GM12891 (cell line): Measurements from ENCODE around the gene FARP2.
"Not testable (repeated sequence)": the region's sequence is repeated elsewhere in the genome, so short reads cannot be mapped to it uniquely, and the experiment has no call there.

ENCODE experiments used
- DNase-seq: peaks from one replicate; pipeline ENCODE4 v3.0.0; 2011; ENCODE audit warnings: low spot score; ENCODE audit not compliant: insufficient read length
- FAIRE-seq: peaks from 2 replicates; lab custom pipeline; 2011; peaks lifted over from hg19 to GRCh38; lab: Jason Lieb, UNC
- PAX5 ChIP-seq: IDR thresholded peaks from 2 replicates; pipeline ENCODE4 v1.6.1; 2011; ENCODE audit warnings: low read length, moderate library complexity, mild to moderate bottlenecking; ENCODE audit not compliant: insufficient read depth, severe bottlenecking
- POLR2A ChIP-seq: IDR thresholded peaks from 2 replicates; pipeline ENCODE4 v1.6.1; 2011; ENCODE audit warnings: low read depth, low read length, control low read depth
- POLR2AphosphoS5 ChIP-seq: IDR thresholded peaks from 2 replicates; pipeline ENCODE4 v1.6.1; 2011; ENCODE audit warnings: low read depth, low read length, control low read depth
- POU2F2 ChIP-seq: IDR thresholded peaks from 2 replicates; pipeline ENCODE4 v1.6.1; 2011; ENCODE audit warnings: low read depth, mild to moderate bottlenecking, control low read depth, low read length, moderate library complexity
- SPI1 ChIP-seq: IDR thresholded peaks from 2 replicates; pipeline ENCODE4 v1.6.1; 2011; ENCODE audit warnings: low read depth, low read length, control low read depth
- TAF1 ChIP-seq: IDR thresholded peaks from 2 replicates; pipeline ENCODE4 v1.6.1; 2011; ENCODE audit warnings: low read depth, low read length, control low read depth

The FARP2 gene

DNA sequence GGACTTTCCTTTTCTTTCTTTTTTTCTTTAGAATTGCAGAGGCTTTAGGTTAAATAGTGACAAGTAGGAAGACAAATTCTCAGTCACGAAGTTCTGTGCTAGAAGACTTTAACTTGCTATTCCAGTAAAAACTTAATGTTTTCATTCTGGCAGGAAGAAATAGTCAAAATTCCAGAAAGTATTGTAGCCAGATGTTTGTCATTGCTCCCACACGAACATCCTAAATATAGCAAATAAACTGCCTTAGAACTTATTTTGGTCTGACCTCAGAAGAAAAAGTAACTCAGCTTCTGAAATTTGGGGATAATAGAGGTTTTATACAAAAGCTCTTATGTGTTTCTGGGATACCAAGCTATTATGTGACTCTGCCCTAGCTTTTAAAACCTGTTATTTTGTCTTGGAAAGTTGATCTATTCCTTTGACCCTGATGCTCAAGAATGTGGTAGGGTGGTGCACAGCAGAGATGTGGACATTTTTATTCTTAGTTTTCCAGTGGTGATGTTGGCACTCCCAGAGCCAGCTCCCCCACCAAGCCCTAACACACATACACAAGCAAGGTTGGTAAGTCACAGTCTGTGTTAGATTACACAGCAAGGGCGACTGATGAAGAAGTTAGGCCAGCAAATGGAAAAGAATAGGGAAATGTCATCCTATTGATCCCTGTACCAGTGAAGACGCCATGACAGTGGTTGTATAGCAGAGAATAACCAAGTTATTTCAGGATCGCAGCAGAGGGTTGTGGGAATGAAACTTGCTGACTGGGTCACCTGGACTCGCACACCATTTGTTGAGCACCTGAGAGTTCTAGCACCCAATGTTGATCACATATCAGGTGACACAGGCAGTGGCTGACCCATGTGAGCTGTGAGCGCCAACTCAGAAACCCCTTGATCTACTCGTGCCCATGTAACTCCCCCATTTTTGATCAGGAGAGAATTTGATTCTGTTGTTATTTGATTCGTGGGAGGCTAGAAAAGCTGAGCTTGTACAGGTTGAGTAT, 23.7 kb downstream of the FARP2 start:
- FAIRE-seq (no peak), DNase-seq (no peak)
- no peak for TF ChIP-seq POLR2A
- TF ChIP-seq TAF1: no peak
- TF ChIP-seq POLR2AphosphoS5: no peak
- TF ChIP-seq POU2F2: no peak
- TF ChIP-seq SPI1: no peak
- no peak for TF ChIP-seq PAX5

DNA sequence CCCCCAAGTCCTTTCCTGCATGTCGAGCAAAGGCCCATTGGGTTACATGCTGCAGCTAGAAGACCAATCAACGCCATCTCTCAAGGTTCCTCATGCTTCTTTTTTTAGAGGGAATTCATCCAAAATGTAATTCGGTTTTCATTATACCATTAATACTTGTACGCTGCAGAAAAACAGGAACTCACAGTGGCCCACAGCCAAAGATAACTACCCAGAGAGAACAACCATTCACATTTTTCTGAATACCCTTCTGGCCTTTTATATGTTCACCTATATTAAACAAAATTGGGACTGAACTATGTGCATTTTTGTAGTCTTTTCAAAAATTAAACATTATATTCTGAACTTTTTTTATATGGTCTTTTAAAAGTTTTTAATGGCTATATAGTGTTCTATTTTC, 25.8 kb downstream of the FARP2 start:
- DNase-seq (no peak), FAIRE-seq (no peak)
- TF ChIP-seq SPI1 (no peak), POLR2A (no peak), PAX5 (no peak), POU2F2 (no peak), POLR2AphosphoS5 (no peak), TAF1 (no peak)

DNA sequence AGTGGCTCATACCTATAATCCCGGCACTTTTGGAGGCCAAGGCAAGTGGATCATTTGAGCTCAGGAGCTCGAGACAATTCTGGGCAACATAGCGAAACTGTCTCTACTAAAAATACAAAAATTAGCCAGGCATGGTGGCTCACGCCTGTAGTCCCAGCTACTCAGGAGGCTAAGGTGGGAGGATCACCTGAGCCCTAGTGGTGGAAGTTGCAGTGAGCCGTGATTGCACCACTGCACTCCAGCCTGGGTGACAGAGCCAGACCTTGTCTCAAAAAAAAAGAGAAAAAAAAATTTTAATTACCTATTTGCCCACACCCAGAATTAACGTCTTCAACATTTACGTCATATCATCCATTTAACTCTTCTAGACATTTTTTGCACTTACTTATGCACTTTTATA, 29.4 kb downstream of the FARP2 start:
- not testable (repeated sequence) for DNase-seq

DNA sequence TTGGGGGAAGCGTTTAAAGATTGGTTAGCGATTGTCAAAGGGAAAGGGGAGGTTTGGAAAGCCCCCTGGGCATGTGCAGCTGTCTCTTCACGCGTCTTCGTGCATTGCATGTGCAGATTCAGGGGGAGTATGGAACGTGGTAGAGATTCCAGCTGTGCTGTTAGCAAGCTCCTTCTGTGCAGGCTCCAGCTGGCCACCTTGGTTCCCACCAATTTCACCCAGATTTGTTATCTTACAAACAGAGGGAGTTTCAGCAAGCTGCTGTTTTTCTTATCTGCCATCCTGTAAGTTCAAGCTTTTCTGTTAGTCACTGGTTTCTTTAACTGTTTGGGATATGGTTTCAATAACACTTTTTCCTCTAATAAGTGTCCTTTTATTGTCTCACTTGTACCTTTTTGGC, 30.4 kb downstream of the FARP2 start:
- DNase-seq: no peak

More for the DNA sequence above, 29.4 kb downstream of the FARP2 start:
- FAIRE-seq: not testable (repeated sequence)

GRCh38 chr2:241389697-241390096, 33.6 kb downstream of the FARP2 start:
- FAIRE-seq: peak; percentile 20

More for the DNA sequence above, 30.4 kb downstream of the FARP2 start:
- TF ChIP-seq POLR2AphosphoS5 (no peak), POU2F2 (no peak), SPI1 (no peak), TAF1 (no peak), POLR2A (no peak), PAX5 (no peak)
- no peak for FAIRE-seq

GRCh38 chr2:241390301-241391206, 34.5 kb downstream of the FARP2 start:
- FAIRE-seq (peak; percentile 78), DNase-seq (no peak)
- TF ChIP-seq POLR2A: no peak
- TF ChIP-seq SPI1: peak; percentile 34; the same call in 1 of the 2 replicates

More at GRCh38 chr2:241389697-241390096, 33.6 kb downstream of the FARP2 start:
- TF ChIP-seq POLR2AphosphoS5: no peak
- TF ChIP-seq TAF1: no peak
- no peak for TF ChIP-seq PAX5
- no peak for TF ChIP-seq SPI1
- TF ChIP-seq POLR2A: no peak
- TF ChIP-seq POU2F2: no peak
- no peak for DNase-seq

GRCh38 chr2:241391892-241392665, 36.0 kb downstream of the FARP2 start:
- TF ChIP-seq POLR2AphosphoS5 (no peak), POU2F2 (no peak), PAX5 (no peak), TAF1 (no peak), POLR2A (no peak), SPI1 (no peak)
- DNase-seq (no peak), FAIRE-seq (no peak)

GRCh38 chr2:241392753-241393152, 36.7 kb downstream of the FARP2 start:
- not testable (repeated sequence) for DNase-seq, FAIRE-seq
- TF ChIP-seq SPI1: peak; percentile 53; the same call in 1 of the 2 replicates

GRCh38 chr2:241393524-241394196, 37.6 kb downstream of the FARP2 start:
- FAIRE-seq: peak; percentile 71
- TF ChIP-seq POLR2AphosphoS5: no peak
- no peak for DNase-seq

DNA sequence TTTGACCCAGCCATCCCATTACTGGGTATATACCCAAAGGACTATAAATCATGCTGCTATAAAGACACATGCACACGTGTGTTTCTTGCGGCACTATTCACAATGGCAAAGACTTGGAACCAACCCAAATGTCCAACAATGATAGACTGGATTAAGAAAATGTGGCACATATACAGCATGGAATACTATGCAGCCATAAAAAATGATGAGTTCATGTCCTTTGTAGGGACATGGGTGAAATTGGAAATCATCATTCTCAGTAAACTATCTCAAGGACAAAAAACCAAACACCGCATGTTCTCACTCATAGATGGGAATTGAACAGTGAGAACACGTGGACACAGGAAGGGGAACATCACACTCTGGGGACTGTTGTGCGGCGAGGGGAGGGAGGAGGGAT, 40.7 kb downstream of the FARP2 start:
- DNase-seq, FAIRE-seq: not testable (repeated sequence)
